HEK293 (cell line): Measurements from ENCODE around the gene HDDC3.

Source experiments
- CTCF ChIP-seq: fragments of 450-650 bp; formaldehyde crosslinking; IDR thresholded peaks from 2 replicates; pipeline ENCODE4 v1.5.1; 2016; ENCODE audit warnings: missing biosample characterization, missing genetic modification characterization
- FEZF1 ChIP-seq: fragments of 450-650 bp; formaldehyde crosslinking; IDR thresholded peaks from 2 replicates; pipeline ENCODE4 v1.5.1; 2016; ENCODE audit warnings: missing biosample characterization, missing genetic modification characterization
- GLI2 ChIP-seq: fragments of 450-650 bp; formaldehyde crosslinking; IDR thresholded peaks from 2 replicates; pipeline ENCODE4; 2017; ENCODE audit warnings: missing biosample characterization, missing genetic modification characterization, low read depth, borderline replicate concordance
- SP3 ChIP-seq: fragments of 450-650 bp; formaldehyde crosslinking; IDR thresholded peaks from 2 replicates; pipeline ENCODE4 v1.5.1; 2016; ENCODE audit warnings: missing biosample characterization, missing genetic modification characterization
- WT1 ChIP-seq: fragments of 450-650 bp; formaldehyde crosslinking; IDR thresholded peaks from 2 replicates; pipeline ENCODE4 v1.5.1; 2016; ENCODE audit warnings: missing biosample characterization, missing genetic modification characterization
- YY1 ChIP-seq: fragments of 450-650 bp; formaldehyde crosslinking; IDR thresholded peaks from 2 replicates; pipeline ENCODE4 v1.5.1; 2018; ENCODE audit warnings: missing biosample characterization, missing genetic modification characterization
- ZBTB1 ChIP-seq: fragments of 450-650 bp; formaldehyde crosslinking; IDR thresholded peaks from 2 replicates; pipeline ENCODE4 v1.5.1; 2016; ENCODE audit warnings: missing biosample characterization, missing genetic modification characterization
- ZBTB21 ChIP-seq: fragments of 450-650 bp; formaldehyde crosslinking; IDR thresholded peaks from 2 replicates; pipeline ENCODE4 v1.5.1; 2017; ENCODE audit warnings: missing biosample characterization, missing genetic modification characterization
- ZFP37 ChIP-seq: fragments of 450-650 bp; formaldehyde crosslinking; IDR thresholded peaks from 2 replicates; pipeline ENCODE4 v1.5.1; 2016; ENCODE audit warnings: missing biosample characterization, missing genetic modification characterization
- ZNF169 ChIP-seq: fragments of 450-650 bp; formaldehyde crosslinking; IDR thresholded peaks from 2 replicates; pipeline ENCODE4 v1.5.1; 2016; ENCODE audit warnings: missing biosample characterization, missing genetic modification characterization
- ZNF223 ChIP-seq: fragments of 450-650 bp; formaldehyde crosslinking; IDR thresholded peaks from 2 replicates; pipeline ENCODE4 v1.5.1; 2016; ENCODE audit warnings: missing biosample characterization, missing genetic modification characterization
- ZNF23 ChIP-seq: fragments of 450-650 bp; formaldehyde crosslinking; IDR thresholded peaks from 2 replicates; pipeline ENCODE4 v1.5.1; 2016; ENCODE audit warnings: missing biosample characterization, missing genetic modification characterization, borderline replicate concordance
- ZNF239 ChIP-seq: fragments of 450-650 bp; formaldehyde crosslinking; IDR thresholded peaks from 2 replicates; pipeline ENCODE4 v1.5.1; 2016; ENCODE audit warnings: missing biosample characterization, missing genetic modification characterization
- ZNF292 ChIP-seq: fragments of 450-650 bp; formaldehyde crosslinking; IDR thresholded peaks from 2 replicates; pipeline ENCODE4 v1.5.1; 2016; ENCODE audit warnings: low read depth, missing biosample characterization, missing genetic modification characterization, borderline replicate concordance
- ZNF350 ChIP-seq: fragments of 450-650 bp; formaldehyde crosslinking; IDR thresholded peaks from 2 replicates; pipeline ENCODE4 v1.5.0; 2017; ENCODE audit warnings: missing biosample characterization, mild to moderate bottlenecking, missing genetic modification characterization
- ZNF37A ChIP-seq: fragments of 450-650 bp; IDR thresholded peaks from 2 replicates; pipeline ENCODE4 v1.5.1; 2018; ENCODE audit warnings: missing biosample characterization, missing genetic modification characterization
- ZNF398 ChIP-seq: fragments of 450-650 bp; formaldehyde crosslinking; IDR thresholded peaks from 2 replicates; pipeline ENCODE4 v1.5.1; 2017; ENCODE audit warnings: missing biosample characterization, missing genetic modification characterization
- ZNF510 ChIP-seq: fragments of 450-650 bp; formaldehyde crosslinking; IDR thresholded peaks from 2 replicates; pipeline ENCODE4 v1.5.1; 2018; ENCODE audit warnings: mild to moderate bottlenecking, missing genetic modification characterization, missing biosample characterization; ENCODE audit not compliant: insufficient replicate concordance
- ZNF514 ChIP-seq: fragments of 450-650 bp; formaldehyde crosslinking; IDR thresholded peaks from 2 replicates; pipeline ENCODE4 v1.5.1; 2016; ENCODE audit warnings: missing biosample characterization, missing genetic modification characterization
- ZNF521 ChIP-seq: fragments of 450-650 bp; formaldehyde crosslinking; IDR thresholded peaks from 2 replicates; pipeline ENCODE4 v1.5.1; 2017; ENCODE audit warnings: missing biosample characterization, mild to moderate bottlenecking, missing genetic modification characterization
- ZNF530 ChIP-seq: fragments of 450-650 bp; formaldehyde crosslinking; IDR thresholded peaks from 2 replicates; pipeline ENCODE4 v1.5.1; 2016; ENCODE audit warnings: low read depth, missing biosample characterization, missing genetic modification characterization
- ZNF555 ChIP-seq: fragments of 450-650 bp; formaldehyde crosslinking; conservative IDR thresholded peaks from 2 replicates; pipeline ENCODE4 v1.5.1; 2017; ENCODE audit warnings: missing biosample characterization, mild to moderate bottlenecking, missing genetic modification characterization, inconsistent platforms
- ZNF624 ChIP-seq: fragments of 450-650 bp; formaldehyde crosslinking; IDR thresholded peaks from 2 replicates; pipeline ENCODE4 v1.5.1; 2017; ENCODE audit warnings: missing biosample characterization, missing genetic modification characterization
- ZNF626 ChIP-seq: fragments of 450-650 bp; sonication (Bioruptor Pico); formaldehyde crosslinking; IDR thresholded peaks from 2 replicates; pipeline ENCODE4 v1.5.1; 2018; ENCODE audit warnings: missing biosample characterization, missing genetic modification characterization, inconsistent platforms
- ZNF660 ChIP-seq: fragments of 450-650 bp; IDR thresholded peaks from 2 replicates; pipeline ENCODE4 v1.5.1; 2018; ENCODE audit warnings: missing biosample characterization, mild to moderate bottlenecking, missing genetic modification characterization
- ZNF830 ChIP-seq: fragments of 450-650 bp; IDR thresholded peaks from 2 replicates; pipeline ENCODE4 v1.5.0; 2018; ENCODE audit warnings: missing biosample characterization, missing genetic modification characterization, low read depth, mild to moderate bottlenecking, moderate library complexity
- TF ChIP-seq, protein P1 (sequence below): fragments of 450-650 bp; formaldehyde crosslinking; IDR thresholded peaks from 2 replicates; pipeline ENCODE4 v1.5.1; 2016; ENCODE audit warnings: missing biosample characterization, missing genetic modification characterization
- TF ChIP-seq, protein P2 (sequence below): fragments of 450-650 bp; formaldehyde crosslinking; IDR thresholded peaks from 2 replicates; pipeline ENCODE4 v1.5.1; 2016; ENCODE audit warnings: missing biosample characterization, missing genetic modification characterization
- TF ChIP-seq, protein P3 (sequence below): fragments of 450-650 bp; formaldehyde crosslinking; IDR thresholded peaks from 2 replicates; pipeline ENCODE4 v1.5.1; 2017; ENCODE audit warnings: missing biosample characterization, missing genetic modification characterization

Gene HDDC3

DNA sequence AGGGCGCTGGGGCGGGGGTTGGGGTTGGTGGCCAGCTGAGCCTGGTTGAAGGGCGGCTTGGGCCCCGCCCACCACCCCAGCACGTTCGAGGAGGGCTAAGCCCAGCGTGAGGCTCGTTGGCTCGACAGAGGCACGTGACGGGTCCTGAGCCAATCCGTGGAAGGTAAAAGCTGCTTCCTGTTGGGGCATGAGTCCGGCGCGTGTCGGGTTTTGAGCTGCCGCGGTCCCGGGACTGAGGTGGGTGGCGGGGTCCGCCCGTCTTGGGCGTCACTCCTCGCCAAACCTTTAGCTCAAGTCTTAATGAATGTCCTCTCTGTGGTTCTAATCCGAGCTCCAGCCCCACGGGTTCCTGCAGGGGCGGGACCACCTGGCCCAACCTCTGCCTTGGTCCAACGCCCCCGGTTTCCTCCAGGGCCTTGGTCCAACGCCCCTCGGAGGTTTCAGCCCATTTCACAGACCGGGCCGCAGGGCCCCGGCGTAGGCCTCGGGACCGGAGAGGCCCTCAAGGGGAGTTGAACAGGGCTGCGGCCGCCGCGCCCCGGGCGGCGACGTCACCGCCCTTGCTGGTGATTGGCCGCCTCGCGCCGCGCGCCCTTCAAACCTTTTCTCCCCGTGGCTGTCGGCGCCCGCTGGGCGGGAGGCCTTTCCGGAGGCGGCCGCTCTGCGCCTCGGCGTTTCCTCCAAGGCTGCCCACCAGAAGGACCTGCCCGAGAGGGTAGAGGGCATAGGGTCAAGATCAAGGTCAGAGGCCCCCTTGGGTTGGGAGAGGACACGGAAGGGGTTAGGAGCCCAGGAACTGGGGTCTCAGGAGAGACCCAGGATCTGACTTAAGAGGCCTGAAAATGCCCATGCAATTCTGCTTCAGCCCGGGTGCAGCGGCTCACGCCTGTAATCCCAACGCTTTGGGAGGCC is 22.6 kb upstream of the HDDC3 start, which contains the start of gene RCCD1 (continued):
- TF ChIP-seq, protein P1, sequence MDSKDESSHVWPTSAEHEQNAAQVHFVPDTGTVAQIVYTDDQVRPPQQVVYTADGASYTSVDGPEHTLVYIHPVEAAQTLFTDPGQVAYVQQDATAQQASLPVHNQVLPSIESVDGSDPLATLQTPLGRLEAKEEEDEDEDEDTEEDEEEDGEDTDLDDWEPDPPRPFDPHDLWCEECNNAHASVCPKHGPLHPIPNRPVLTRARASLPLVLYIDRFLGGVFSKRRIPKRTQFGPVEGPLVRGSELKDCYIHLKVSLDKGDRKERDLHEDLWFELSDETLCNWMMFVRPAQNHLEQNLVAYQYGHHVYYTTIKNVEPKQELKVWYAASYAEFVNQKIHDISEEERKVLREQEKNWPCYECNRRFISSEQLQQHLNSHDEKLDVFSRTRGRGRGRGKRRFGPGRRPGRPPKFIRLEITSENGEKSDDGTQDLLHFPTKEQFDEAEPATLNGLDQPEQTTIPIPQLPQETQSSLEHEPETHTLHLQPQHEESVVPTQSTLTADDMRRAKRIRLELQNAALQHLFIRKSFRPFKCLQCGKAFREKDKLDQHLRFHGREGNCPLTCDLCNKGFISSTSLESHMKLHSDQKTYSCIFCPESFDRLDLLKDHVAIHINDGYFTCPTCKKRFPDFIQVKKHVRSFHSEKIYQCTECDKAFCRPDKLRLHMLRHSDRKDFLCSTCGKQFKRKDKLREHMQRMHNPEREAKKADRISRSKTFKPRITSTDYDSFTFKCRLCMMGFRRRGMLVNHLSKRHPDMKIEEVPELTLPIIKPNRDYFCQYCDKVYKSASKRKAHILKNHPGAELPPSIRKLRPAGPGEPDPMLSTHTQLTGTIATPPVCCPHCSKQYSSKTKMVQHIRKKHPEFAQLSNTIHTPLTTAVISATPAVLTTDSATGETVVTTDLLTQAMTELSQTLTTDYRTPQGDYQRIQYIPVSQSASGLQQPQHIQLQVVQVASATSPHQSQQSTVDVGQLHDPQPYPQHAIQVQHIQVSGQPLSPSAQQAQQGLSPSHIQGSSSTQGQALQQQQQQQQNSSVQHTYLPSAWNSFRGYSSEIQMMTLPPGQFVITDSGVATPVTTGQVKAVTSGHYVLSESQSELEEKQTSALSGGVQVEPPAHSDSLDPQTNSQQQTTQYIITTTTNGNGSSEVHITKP (tag by site-specific recombination): peak; percentile 67
- TF ChIP-seq ZNF398: no peak
- no peak for TF ChIP-seq ZNF830 (tag by site-specific recombination)
- 0 out of 2 replicates have a peak, but pooled peaks have one; percentile 15 for TF ChIP-seq ZNF223
- no peak for TF ChIP-seq ZNF626 (tag by site-specific recombination)
- TF ChIP-seq ZBTB21 (tag by site-specific recombination): peak; percentile 53
- TF ChIP-seq SP3 (tag by site-specific recombination): peak; percentile 84
- no peak for TF ChIP-seq GLI2 (tag by site-specific recombination)
- no peak; the same call in 1 of the 2 replicates for TF ChIP-seq FEZF1 (tag by site-specific recombination)
- TF ChIP-seq ZNF624 (tag by site-specific recombination): no peak
- TF ChIP-seq ZNF521: no peak
- TF ChIP-seq, protein P2, sequence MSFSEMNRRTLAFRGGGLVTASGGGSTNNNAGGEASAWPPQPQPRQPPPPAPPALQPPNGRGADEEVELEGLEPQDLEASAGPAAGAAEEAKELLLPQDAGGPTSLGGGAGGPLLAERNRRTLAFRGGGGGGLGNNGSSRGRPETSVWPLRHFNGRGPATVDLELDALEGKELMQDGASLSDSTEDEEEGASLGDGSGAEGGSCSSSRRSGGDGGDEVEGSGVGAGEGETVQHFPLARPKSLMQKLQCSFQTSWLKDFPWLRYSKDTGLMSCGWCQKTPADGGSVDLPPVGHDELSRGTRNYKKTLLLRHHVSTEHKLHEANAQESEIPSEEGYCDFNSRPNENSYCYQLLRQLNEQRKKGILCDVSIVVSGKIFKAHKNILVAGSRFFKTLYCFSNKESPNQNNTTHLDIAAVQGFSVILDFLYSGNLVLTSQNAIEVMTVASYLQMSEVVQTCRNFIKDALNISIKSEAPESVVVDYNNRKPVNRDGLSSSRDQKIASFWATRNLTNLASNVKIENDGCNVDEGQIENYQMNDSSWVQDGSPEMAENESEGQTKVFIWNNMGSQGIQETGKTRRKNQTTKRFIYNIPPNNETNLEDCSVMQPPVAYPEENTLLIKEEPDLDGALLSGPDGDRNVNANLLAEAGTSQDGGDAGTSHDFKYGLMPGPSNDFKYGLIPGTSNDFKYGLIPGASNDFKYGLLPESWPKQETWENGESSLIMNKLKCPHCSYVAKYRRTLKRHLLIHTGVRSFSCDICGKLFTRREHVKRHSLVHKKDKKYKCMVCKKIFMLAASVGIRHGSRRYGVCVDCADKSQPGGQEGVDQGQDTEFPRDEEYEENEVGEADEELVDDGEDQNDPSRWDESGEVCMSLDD (tag by site-specific recombination): peak; percentile 91
- TF ChIP-seq ZNF510 (tag by site-specific recombination): no peak
- no peak for TF ChIP-seq ZNF514 (tag by site-specific recombination)
- no peak for TF ChIP-seq ZNF37A (tag by site-specific recombination)
- TF ChIP-seq, protein P3, sequence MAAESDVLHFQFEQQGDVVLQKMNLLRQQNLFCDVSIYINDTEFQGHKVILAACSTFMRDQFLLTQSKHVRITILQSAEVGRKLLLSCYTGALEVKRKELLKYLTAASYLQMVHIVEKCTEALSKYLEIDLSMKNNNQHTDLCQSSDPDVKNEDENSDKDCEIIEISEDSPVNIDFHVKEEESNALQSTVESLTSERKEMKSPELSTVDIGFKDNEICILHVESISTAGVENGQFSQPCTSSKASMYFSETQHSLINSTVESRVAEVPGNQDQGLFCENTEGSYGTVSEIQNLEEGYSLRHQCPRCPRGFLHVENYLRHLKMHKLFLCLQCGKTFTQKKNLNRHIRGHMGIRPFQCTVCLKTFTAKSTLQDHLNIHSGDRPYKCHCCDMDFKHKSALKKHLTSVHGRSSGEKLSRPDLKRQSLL (tag by site-specific recombination): peak; percentile 23; the same call in 1 of the 2 replicates
- no peak for TF ChIP-seq ZNF350 (tag by site-specific recombination)
- TF ChIP-seq YY1 (tag by site-specific recombination): peak; percentile 64; the same call in 1 of the 2 replicates
- TF ChIP-seq ZBTB1 (tag by site-specific recombination): no peak
- TF ChIP-seq ZNF660 (tag by site-specific recombination): peak; percentile 67
- TF ChIP-seq ZNF555 (tag by site-specific recombination): no peak
- TF ChIP-seq ZFP37: peak; percentile 94
- no peak for TF ChIP-seq CTCF
- TF ChIP-seq ZNF292: no peak
- TF ChIP-seq ZNF23 (tag by site-specific recombination): no peak
- no peak for TF ChIP-seq ZNF530 (tag by site-specific recombination)
- peak; percentile 90 for TF ChIP-seq WT1
- no peak for TF ChIP-seq ZNF239 (tag by site-specific recombination)
- no peak for TF ChIP-seq ZNF169
